ENCODE results near the gene GALNT18. TPM values are rescaled to one million over a fixed set of nuclear protein-coding genes. Genes with fewer than 3 reads are reported as not detected.
A peak's percentile ranks its signal among the peaks of the same experiment; 100 is the strongest.

GALNT18 gene
- total RNA-seq, 1 experiment from 2014 or later: 14.1 TPM

- POLR2A ChIA-PET: interaction anchor here (0.9 kb wide), 1 partner anchor 11 kb away, joined by 5 read pairs; no protein-coding TSS in a partner anchor
- no peak overlapping the region for H3K4me3 Mint-ChIP-seq (ENCODE audit: unreplicated experiment)
- H3K9me3 Mint-ChIP-seq (ENCODE audit: unreplicated experiment): no peaks in the 10 kb centered on the region
- CTCF ChIA-PET: no interaction called here
- H3K27me3 Mint-ChIP-seq (ENCODE audit: insufficient read depth, unreplicated experiment): no peaks in the 10 kb centered on the region
- H3K27ac Mint-ChIP-seq (ENCODE audit: low read depth, unreplicated experiment): no peak overlapping the region
- TF ChIP-seq, protein P1, sequence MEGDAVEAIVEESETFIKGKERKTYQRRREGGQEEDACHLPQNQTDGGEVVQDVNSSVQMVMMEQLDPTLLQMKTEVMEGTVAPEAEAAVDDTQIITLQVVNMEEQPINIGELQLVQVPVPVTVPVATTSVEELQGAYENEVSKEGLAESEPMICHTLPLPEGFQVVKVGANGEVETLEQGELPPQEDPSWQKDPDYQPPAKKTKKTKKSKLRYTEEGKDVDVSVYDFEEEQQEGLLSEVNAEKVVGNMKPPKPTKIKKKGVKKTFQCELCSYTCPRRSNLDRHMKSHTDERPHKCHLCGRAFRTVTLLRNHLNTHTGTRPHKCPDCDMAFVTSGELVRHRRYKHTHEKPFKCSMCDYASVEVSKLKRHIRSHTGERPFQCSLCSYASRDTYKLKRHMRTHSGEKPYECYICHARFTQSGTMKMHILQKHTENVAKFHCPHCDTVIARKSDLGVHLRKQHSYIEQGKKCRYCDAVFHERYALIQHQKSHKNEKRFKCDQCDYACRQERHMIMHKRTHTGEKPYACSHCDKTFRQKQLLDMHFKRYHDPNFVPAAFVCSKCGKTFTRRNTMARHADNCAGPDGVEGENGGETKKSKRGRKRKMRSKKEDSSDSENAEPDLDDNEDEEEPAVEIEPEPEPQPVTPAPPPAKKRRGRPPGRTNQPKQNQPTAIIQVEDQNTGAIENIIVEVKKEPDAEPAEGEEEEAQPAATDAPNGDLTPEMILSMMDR (IDR thresholded peaks at IDR 0.05; ENCODE audit: unreplicated experiment): no peak
- intact Hi-C loops (cut with micrococcal nuclease): no loop called here
- DNase-seq (ENCODE audit: unreplicated experiment): peak; percentile 16
- BruUV-seq (replicated peaks): no TSS peak
- peaks cover 5% of the 10 kb centered on the region for H3K4me1 Mint-ChIP-seq (ENCODE audit: insufficient read depth, unreplicated experiment)
- peaks cover 8% of the 10 kb centered on the region for H3K36me3 Mint-ChIP-seq (ENCODE audit: insufficient read depth, unreplicated experiment)
Observed at GRCh38 chr11:11297578-11297977, 324.2 kb downstream of the GALNT18 start.

- Mint-ChIP-seq H3K27me3 (ENCODE audit: insufficient read depth, unreplicated experiment) (no peaks in the 10 kb centered on the region), H3K4me3 (ENCODE audit: unreplicated experiment) (no peak overlapping the region), H3K4me1 (ENCODE audit: insufficient read depth, unreplicated experiment) (peaks cover 5% of the 10 kb centered on the region), H3K9me3 (ENCODE audit: unreplicated experiment) (no peaks in the 10 kb centered on the region), H3K36me3 (ENCODE audit: insufficient read depth, unreplicated experiment) (peaks cover 8% of the 10 kb centered on the region), H3K27ac (ENCODE audit: low read depth, unreplicated experiment) (no peak overlapping the region)
- CTCF ChIA-PET: no interaction called here
- intact Hi-C loops (cut with micrococcal nuclease): no loop called here
- POLR2A ChIA-PET: interaction anchor here (0.7 kb wide), 1 partner anchor 36 kb away, joined by 3 read pairs; no protein-coding TSS in a partner anchor
- no TSS peak for BruUV-seq (replicated peaks)
- TF ChIP-seq, protein P1 (IDR thresholded peaks at IDR 0.05; ENCODE audit: unreplicated experiment): no peak
- DNase-seq (ENCODE audit: unreplicated experiment): no peak
Observed at GRCh38 chr11:11296434-11296833, 325.4 kb downstream of the GALNT18 start.

GRCh38 chr11:11294551-11294855 lies 327.3 kb downstream of the GALNT18 start:
- intact Hi-C loops (cut with micrococcal nuclease): no loop called here
- Mint-ChIP-seq H3K4me3 (ENCODE audit: unreplicated experiment) (no peak overlapping the region), H3K27ac (ENCODE audit: low read depth, unreplicated experiment) (no peak overlapping the region), H3K4me1 (ENCODE audit: insufficient read depth, unreplicated experiment) (peaks cover 5% of the 10 kb centered on the region), H3K36me3 (ENCODE audit: insufficient read depth, unreplicated experiment) (no peaks in the 10 kb centered on the region), H3K9me3 (ENCODE audit: unreplicated experiment) (no peaks in the 10 kb centered on the region), H3K27me3 (ENCODE audit: insufficient read depth, unreplicated experiment) (no peaks in the 10 kb centered on the region)
- CTCF ChIA-PET: interaction anchor here (0.6 kb wide), 1 partner anchor 195 kb away, joined by 3 read pairs; no protein-coding TSS in a partner anchor
- TF ChIP-seq, protein P1 (IDR thresholded peaks at IDR 0.05; ENCODE audit: unreplicated experiment): no peak
- no peak for DNase-seq (ENCODE audit: unreplicated experiment)
- POLR2A ChIA-PET: no interaction called here
- BruUV-seq (replicated peaks): no TSS peak

DNA sequence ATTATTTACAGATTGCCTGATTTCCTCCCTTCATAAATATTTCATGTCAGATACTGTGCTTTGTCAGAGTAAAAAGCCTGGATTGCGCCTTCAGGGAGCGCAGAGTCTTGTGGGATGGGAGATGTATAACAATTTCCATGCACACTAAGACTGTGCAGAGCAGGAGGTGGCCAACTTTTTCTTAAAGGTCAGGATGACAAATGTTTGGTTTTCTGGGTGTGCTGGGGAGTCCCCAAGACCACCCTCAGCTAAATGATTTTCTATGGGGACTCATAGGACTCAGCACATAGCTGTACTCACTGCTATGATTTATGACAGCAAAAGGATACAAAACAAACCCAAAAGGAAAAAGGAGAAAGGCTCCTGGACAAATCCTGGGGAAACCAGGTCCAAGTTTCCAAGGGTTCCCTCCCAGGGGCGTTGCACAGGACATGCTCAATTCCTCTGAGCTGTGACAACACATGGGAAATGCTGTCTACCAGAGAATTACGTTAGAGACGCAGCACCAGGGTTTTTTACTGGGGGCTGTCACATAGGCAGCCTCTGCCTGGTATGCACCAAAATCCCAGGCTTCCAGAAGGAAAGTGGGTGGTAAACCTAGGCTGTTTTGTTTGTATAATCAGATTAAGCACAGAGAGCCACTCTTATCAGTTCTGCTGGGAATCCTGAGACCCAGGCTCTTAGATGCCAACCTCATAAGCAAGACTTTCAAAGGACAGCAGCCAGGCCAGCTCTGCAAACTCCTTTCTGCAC lies 327.8 kb downstream of the GALNT18 start:
- intact Hi-C loops (cut with micrococcal nuclease): no loop called here
- CTCF ChIA-PET: interaction anchor here (0.6 kb wide), 1 partner anchor 195 kb away, joined by 3 read pairs; no protein-coding TSS in a partner anchor
- TF ChIP-seq, protein P1 (IDR thresholded peaks at IDR 0.05; ENCODE audit: unreplicated experiment): no peak
- Mint-ChIP-seq H3K9me3 (ENCODE audit: unreplicated experiment) (no peaks in the 10 kb centered on the region), H3K4me1 (ENCODE audit: insufficient read depth, unreplicated experiment) (peaks cover 5% of the 10 kb centered on the region), H3K27me3 (ENCODE audit: insufficient read depth, unreplicated experiment) (no peaks in the 10 kb centered on the region), H3K27ac (ENCODE audit: low read depth, unreplicated experiment) (no peak overlapping the region), H3K36me3 (ENCODE audit: insufficient read depth, unreplicated experiment) (no peaks in the 10 kb centered on the region), H3K4me3 (ENCODE audit: unreplicated experiment) (no peak overlapping the region)
- DNase-seq (ENCODE audit: unreplicated experiment): no peak
- POLR2A ChIA-PET: no interaction called here
- BruUV-seq (replicated peaks): no TSS peak

All from MCF 10A (cell line).